Neural cell (in vitro differentiated cells): ENCODE measurements around the gene PRTFDC1. TPM values are rescaled to one million over a fixed set of nuclear protein-coding genes. Genes with fewer than 3 reads are reported as not detected.

Experiments
- H2AFZ ChIP-seq: fragments of 200-600, 300-800 bp; sonication (generic), shearing (Covaris generic); 2 replicates; pipeline ENCODE4 v1.6.0; 2014; ENCODE audit warnings: low read depth, mild to moderate bottlenecking, antibody characterized with exemption, low read length, moderate library complexity
- H3F3A ChIP-seq: fragments of 200-600 bp; shearing (Covaris generic); 2 replicates; pipeline ENCODE4 v1.6.1; 2016; ENCODE audit warnings: mild to moderate bottlenecking, moderate library complexity, mixed read lengths, antibody characterized with exemption, low read length; ENCODE audit not compliant: insufficient read depth, poor library complexity, severe bottlenecking
- H3K27ac ChIP-seq: fragments of 200-600, 300-800 bp; sonication (generic), shearing (Covaris generic); 2 replicates; pipeline ENCODE4 v1.5.1; 2014; ENCODE audit warnings: mild to moderate bottlenecking, low read length, moderate library complexity
- H3K27me3 ChIP-seq: fragments of 300-800, 200-600 bp; sonication (generic), shearing (Covaris generic); 2 replicates; pipeline ENCODE4 v1.6.0; 2014; ENCODE audit warnings: mild to moderate bottlenecking, low read depth, low read length, moderate library complexity; ENCODE audit not compliant: insufficient read depth
- H3K36me3 ChIP-seq: fragments of 300-800, 200-600 bp; sonication (generic), shearing (Covaris generic); 2 replicates; pipeline ENCODE4 v1.5.1; 2014; ENCODE audit warnings: mild to moderate bottlenecking, antibody characterized with exemption, low read length, moderate library complexity; ENCODE audit not compliant: insufficient read depth
- H3K4me2 ChIP-seq: fragments of 300-800, 200-600 bp; sonication (generic), shearing (Covaris generic); 2 replicates; pipeline ENCODE4 v1.6.0; 2014; ENCODE audit warnings: mild to moderate bottlenecking, low read length
- H3K4me3 ChIP-seq: fragments of 300-800, 200-600 bp; sonication (generic), shearing (Covaris generic); 2 replicates; pipeline ENCODE4 v1.5.1; 2014; ENCODE audit warnings: mild to moderate bottlenecking, low read length, moderate library complexity
- H3K79me2 ChIP-seq: fragments of 200-600 bp; shearing (Covaris generic); replicated peaks from 2 replicates; pipeline ENCODE4 v1.6.0; 2014; ENCODE audit warnings: mild to moderate bottlenecking, low read length, moderate library complexity; ENCODE audit not compliant: insufficient read depth
- H3K9ac ChIP-seq: fragments of 300-800, 200-600 bp; sonication (generic), shearing (Covaris generic); 2 replicates; pipeline ENCODE4 v1.6.1; 2016; ENCODE audit warnings: mild to moderate bottlenecking, low read length, mixed read lengths
- H3K9me2 ChIP-seq: fragments of 200-600 bp; shearing (Covaris generic); 2 replicates; pipeline ENCODE4 v1.6.1; 2016; ENCODE audit warnings: mild to moderate bottlenecking, low read length, mixed read lengths; ENCODE audit not compliant: insufficient read depth
- H3K9me3 ChIP-seq: fragments of 200-600, 300-800 bp; sonication (generic), shearing (Covaris generic); 2 replicates; pipeline ENCODE4 v1.6.1; 2016; ENCODE audit warnings: mild to moderate bottlenecking, mixed run types, low read length, moderate library complexity, mixed read lengths
- H4K20me1 ChIP-seq: fragments of 200-600 bp; shearing (Covaris generic); 2 replicates; pipeline ENCODE4 v1.6.1; 2016; ENCODE audit warnings: mild to moderate bottlenecking, mixed run types; ENCODE audit not compliant: insufficient read depth
- CTCF ChIP-seq: fragments of 450-650 bp; IDR thresholded peaks from 2 replicates; pipeline ENCODE4 v1.5.1; 2014; ENCODE audit warnings: antibody characterized with exemption, mild to moderate bottlenecking, moderate library complexity; ENCODE audit not compliant: poor library complexity, severe bottlenecking
- EP300 ChIP-seq: fragments of 450-650 bp; conservative IDR thresholded peaks from 2 replicates; pipeline ENCODE4 v1.6.1; 2014; ENCODE audit warnings: antibody characterized with exemption, mild to moderate bottlenecking, moderate library complexity; ENCODE audit not compliant: poor library complexity, severe bottlenecking
- EZH2 ChIP-seq: fragments of 200-600, 300-800 bp; shearing (Covaris generic), sonication (generic); IDR thresholded peaks from 2 replicates; pipeline ENCODE4 v1.6.1; 2014; ENCODE audit warnings: antibody characterized with exemption, low read length, borderline replicate concordance, mild to moderate bottlenecking; ENCODE audit not compliant: insufficient read depth, poor library complexity, severe bottlenecking
- MXI1 ChIP-seq: fragments of 450-650 bp; conservative IDR thresholded peaks from 2 replicates; pipeline ENCODE4 v1.6.1; 2014; ENCODE audit warnings: antibody characterized with exemption, mild to moderate bottlenecking; ENCODE audit not compliant: poor library complexity, severe bottlenecking
- POLR2AphosphoS5 ChIP-seq: IDR thresholded peaks from 2 replicates; pipeline ENCODE4 v1.6.1; 2012
- RAD21 ChIP-seq: fragments of 450-650 bp; conservative IDR thresholded peaks from 2 replicates; pipeline ENCODE4 v1.6.1; 2014; ENCODE audit warnings: antibody characterized with exemption, mild to moderate bottlenecking, moderate library complexity
- REST ChIP-seq: IDR thresholded peaks from 2 replicates; pipeline ENCODE4 v1.6.1; 2012; ENCODE audit warnings: borderline replicate concordance
- SMC3 ChIP-seq: fragments of 450-650 bp; conservative IDR thresholded peaks from 2 replicates; pipeline ENCODE4 v1.6.1; 2014; ENCODE audit warnings: antibody characterized with exemption, mild to moderate bottlenecking, moderate library complexity; ENCODE audit not compliant: poor library complexity
- TAF1 ChIP-seq: IDR thresholded peaks from 2 replicates; pipeline ENCODE4 v1.6.1; 2012; ENCODE audit warnings: low read depth
- polyA plus RNA-seq: library from polyadenylated mRNA; depleted of rRNA; stranded (reverse); fragments of >200 nt; gene quantifications from 2 replicates; pipeline ENCODE4 v1.2.3, GENCODE V29; 2014

Gene PRTFDC1
- polyA plus RNA-seq, 1 donor from 2014 or later = 3.4 TPM

GRCh38 chr10:24842856-24843255 lies 109.5 kb downstream of the PRTFDC1 start:
- Histone ChIP-seq H3K27ac (no peak overlapping the region), H3K27me3 (no peaks in the 10 kb centered on the region), H4K20me1 (no peaks in the 10 kb centered on the region)

GRCh38 chr10:24841530-24841929 lies 110.9 kb downstream of the PRTFDC1 start:
- Histone ChIP-seq H3K9me2 (no peaks in the 10 kb centered on the region), H3K27me3 (no peaks in the 10 kb centered on the region), H3K36me3 (no peaks in the 10 kb centered on the region), H3K9me3 (no peaks in the 10 kb centered on the region), H2AFZ (no peak overlapping the region), H3K4me3 (no peak overlapping the region), H3K4me2 (no peak overlapping the region), H3K9ac (no peak overlapping the region), H3K27ac (no peak overlapping the region), H4K20me1 (no peaks in the 10 kb centered on the region), H3F3A (no peaks in the 10 kb centered on the region), H3K79me2 (no peaks in the 10 kb centered on the region)
- no peak for TF ChIP-seq EP300
- TF ChIP-seq POLR2AphosphoS5 = no peak
- TF ChIP-seq CTCF = no peak
- no peak for TF ChIP-seq RAD21
- TF ChIP-seq EZH2 = no peak
- no peak for TF ChIP-seq SMC3
- TF ChIP-seq TAF1 = no peak

More at GRCh38 chr10:24842856-24843255, 109.5 kb downstream of the PRTFDC1 start:
- Histone ChIP-seq H3K9me3 (no peaks in the 10 kb centered on the region), H3K9ac (no peak overlapping the region), H2AFZ (no peak overlapping the region), H3K4me2 (no peak overlapping the region), H3K4me3 (no peak overlapping the region), H3K9me2 (no peaks in the 10 kb centered on the region), H3F3A (no peaks in the 10 kb centered on the region), H3K79me2 (no peaks in the 10 kb centered on the region), H3K36me3 (no peaks in the 10 kb centered on the region)
- TF ChIP-seq REST = no peak
- TF ChIP-seq SMC3 = no peak
- TF ChIP-seq POLR2AphosphoS5 = no peak
- TF ChIP-seq RAD21 = no peak
- no peak for TF ChIP-seq MXI1
- no peak for TF ChIP-seq EZH2
- TF ChIP-seq TAF1 = no peak
- no peak for TF ChIP-seq CTCF
- TF ChIP-seq EP300 = no peak
